ENCODE data around the gene RNF31.

Gene RNF31

DNA sequence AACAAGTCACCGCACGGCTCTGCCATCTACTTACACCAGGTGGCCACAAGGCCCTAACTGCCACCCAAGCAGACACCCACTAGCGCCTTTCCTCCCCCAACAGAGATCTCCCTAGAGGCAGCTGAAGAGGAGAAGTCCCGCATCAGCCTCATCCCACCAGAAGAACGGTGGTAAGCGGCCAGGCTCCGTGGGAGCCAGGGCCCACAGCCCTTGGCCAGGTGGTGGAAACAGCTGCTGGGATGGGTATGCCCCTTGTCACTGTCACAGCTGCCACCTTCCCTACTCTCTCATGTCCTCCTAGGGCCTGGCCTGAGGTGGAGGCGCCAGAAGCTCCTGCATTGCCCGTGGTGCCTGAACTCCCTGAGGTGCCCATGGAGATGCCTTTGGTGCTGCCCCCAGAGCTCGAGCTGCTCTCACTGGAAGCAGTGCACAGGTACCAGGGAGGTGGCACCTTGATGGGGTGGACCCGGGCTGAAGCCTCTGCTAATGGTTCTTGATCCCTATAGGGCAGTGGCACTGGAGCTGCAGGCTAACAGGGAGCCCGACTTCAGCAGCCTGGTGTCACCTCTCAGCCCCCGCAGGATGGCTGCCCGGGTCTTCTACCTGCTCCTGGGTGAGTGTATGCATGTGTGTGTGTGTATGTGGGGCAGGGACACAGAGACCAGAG, 32.1 kb downstream of the RNF31 start:
- no peak for DNase-seq (ENCODE audit: low read depth, low spot score)
- ChIA-PET POLR2A (interaction anchor here (0.8 kb wide), 1 partner anchor 16 kb away, joined by 4 read pairs; no protein-coding TSS in a partner anchor), CTCF (interaction anchor here (1.1 to 3.3 kb wide), 2 partner anchors 18 to 117 kb away, joined by 3 to 18 read pairs; partner anchors contain the start of gene IRF9)
- TF ChIP-seq, protein P1, sequence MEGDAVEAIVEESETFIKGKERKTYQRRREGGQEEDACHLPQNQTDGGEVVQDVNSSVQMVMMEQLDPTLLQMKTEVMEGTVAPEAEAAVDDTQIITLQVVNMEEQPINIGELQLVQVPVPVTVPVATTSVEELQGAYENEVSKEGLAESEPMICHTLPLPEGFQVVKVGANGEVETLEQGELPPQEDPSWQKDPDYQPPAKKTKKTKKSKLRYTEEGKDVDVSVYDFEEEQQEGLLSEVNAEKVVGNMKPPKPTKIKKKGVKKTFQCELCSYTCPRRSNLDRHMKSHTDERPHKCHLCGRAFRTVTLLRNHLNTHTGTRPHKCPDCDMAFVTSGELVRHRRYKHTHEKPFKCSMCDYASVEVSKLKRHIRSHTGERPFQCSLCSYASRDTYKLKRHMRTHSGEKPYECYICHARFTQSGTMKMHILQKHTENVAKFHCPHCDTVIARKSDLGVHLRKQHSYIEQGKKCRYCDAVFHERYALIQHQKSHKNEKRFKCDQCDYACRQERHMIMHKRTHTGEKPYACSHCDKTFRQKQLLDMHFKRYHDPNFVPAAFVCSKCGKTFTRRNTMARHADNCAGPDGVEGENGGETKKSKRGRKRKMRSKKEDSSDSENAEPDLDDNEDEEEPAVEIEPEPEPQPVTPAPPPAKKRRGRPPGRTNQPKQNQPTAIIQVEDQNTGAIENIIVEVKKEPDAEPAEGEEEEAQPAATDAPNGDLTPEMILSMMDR (IDR thresholded peaks at IDR 0.05; ENCODE audit: insufficient read depth, low read length, missing control alignments), result no peak
- no peak overlapping the region for H3K4me3 ChIP-seq (ENCODE audit: low read depth, low read length)

DNA sequence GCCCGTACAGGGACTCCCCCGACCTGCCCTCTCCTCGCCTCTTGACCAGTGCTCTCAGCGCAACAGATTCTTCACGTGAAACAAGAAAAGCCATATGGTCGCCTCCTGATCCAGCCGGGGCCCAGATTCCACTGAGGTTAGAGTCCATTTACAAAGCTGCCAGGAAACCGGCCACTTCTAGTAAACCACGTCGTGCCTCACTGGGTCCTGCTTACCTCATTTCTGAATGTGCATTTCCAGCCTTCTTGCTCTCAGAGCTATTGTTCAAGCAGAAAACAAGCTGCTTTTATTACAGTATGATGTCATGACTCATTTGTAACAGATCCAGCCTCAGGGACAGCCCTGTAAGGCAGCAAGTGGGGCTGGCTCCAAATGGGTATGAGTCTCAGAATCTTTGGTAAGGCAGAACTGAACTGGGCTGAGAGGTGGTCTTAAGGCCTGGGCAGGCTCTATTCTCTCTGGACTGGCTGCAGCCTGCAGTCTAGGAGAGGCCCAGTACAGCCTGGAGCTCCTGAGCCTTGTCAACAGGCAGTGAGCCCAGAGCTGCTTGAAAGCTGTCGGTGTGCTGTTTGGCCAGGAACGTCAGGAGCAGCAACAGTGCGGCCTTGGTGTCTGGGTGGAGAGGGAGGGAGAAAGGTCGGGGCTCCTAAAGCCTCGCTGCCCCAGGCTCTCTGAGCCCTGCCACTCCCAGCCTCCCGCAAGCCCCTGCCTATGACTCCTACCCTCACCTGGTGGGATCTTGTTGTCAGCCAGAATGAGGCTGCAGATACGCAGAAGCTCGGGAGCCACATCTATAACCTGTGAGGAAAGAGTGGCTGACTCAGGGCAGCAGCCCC, 32.9 kb downstream of the RNF31 start:
- ChIA-PET CTCF (interaction anchor here (3.3 kb wide), 1 partner anchor 19 kb away, joined by 18 read pairs; the partner anchor contains the start of gene IRF9), POLR2A (interaction anchor here (0.8 kb wide), 1 partner anchor 16 kb away, joined by 4 read pairs; no protein-coding TSS in a partner anchor)
- no peak overlapping the region for H3K4me3 ChIP-seq (ENCODE audit: low read depth, low read length)
- TF ChIP-seq, protein P1 (IDR thresholded peaks at IDR 0.05; ENCODE audit: insufficient read depth, low read length, missing control alignments), result no peak
- DNase-seq (ENCODE audit: low read depth, low spot score), result peak; percentile 21

DNA sequence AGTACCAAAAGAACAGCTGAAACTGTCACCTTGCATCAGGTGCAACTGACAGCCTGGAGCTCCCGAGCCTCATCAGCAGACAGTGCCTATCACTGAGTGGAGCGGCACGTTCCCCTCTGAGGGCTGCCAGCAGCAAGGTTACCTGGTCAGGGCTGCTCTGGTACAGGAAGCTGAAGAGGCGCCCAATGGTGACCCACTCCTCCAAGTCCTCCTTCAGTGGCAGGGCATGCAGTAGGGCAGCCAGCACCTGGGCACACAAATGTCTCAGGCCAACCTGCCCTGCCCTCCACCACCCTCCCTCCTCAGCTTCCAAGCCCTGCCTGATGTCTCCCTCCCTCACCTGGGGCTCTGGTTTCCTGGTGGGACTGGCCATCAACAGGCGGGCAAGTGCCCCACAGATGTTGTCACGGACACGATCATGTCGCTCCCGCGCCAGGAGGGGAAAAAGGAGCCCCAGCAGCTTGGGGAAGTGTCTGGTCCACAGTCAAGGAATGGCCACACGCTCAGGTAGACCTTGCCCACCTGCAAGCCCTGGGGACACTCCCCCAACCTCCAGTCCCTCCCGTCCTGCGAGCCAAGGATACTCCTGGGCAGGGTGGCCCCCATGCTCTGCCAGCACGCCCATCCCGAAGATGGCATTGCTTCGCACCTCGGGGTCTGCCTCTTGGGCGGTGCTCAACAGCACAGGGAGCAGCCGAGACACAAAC, 34.2 kb downstream of the RNF31 start:
- POLR2A ChIA-PET, result interaction anchor here (0.6 to 0.9 kb wide), 3 partner anchors 8 to 19 kb away, joined by 3 to 4 read pairs (median 4); partner anchors contain the start of gene TM9SF1

DNA sequence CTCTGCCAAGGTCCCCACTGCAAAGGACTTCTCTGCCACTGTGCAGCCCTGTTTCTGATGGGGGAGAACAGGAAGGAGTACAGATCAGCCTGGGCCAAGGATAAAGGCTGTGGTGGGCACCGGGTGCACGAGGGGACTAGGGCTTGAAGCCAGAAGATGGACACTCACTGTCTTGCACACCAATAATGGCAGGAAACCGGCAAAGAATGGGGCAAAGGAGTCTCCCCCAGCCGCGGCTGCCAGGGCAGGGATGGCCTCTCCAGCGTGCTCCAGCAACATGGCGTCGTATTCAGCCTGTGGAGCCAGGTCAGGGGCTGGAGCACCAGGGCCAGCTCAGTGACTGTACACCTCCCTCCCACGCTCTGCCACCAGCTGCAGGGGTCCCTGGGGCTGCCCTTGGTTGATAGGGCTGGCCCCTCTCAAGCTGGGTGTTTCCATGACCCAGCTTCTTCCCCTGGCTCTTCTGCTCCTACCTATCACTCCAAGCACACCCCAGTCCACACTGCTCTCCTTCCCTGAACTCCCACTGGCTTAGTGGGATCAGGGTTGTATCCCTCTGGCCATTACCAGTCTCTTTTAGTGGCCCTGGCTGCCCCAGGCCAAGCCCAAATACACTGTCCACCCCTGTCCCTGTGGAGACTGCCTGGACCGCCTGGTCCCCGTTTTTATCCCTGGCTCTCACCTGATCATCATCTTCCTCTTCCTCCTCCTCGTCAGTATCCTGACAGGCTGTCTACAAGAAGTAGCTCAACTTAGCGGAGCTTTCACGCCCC, 35.0 kb downstream of the RNF31 start:
- H3K4me3 ChIP-seq (ENCODE audit: low read depth, low read length), result no peak overlapping the region
- ChIA-PET POLR2A (interaction anchor here (0.9 kb wide), 1 partner anchor 9 kb away, joined by 4 read pairs; no protein-coding TSS in a partner anchor), CTCF (interaction anchor here (1.1 to 7.5 kb wide), 2 partner anchors 21 to 115 kb away, joined by 4 to 60 read pairs; partner anchors contain the start of gene IRF9)
- TF ChIP-seq, protein P1 (IDR thresholded peaks at IDR 0.05; ENCODE audit: insufficient read depth, low read length, missing control alignments), result no peak
- no peak for DNase-seq (ENCODE audit: low read depth, low spot score)

More for the DNA sequence above, 34.2 kb downstream of the RNF31 start:
- H3K4me3 ChIP-seq (ENCODE audit: low read depth, low read length), result no peak overlapping the region
- CTCF ChIA-PET, result interaction anchor here (1.0 to 3.3 kb wide), 3 partner anchors 21 to 123 kb away, joined by 3 to 18 read pairs (median 4); partner anchors contain the start of gene IRF9
- no peak for DNase-seq (ENCODE audit: low read depth, low spot score)
- TF ChIP-seq, protein P1 (IDR thresholded peaks at IDR 0.05; ENCODE audit: insufficient read depth, low read length, missing control alignments), result no peak

DNA sequence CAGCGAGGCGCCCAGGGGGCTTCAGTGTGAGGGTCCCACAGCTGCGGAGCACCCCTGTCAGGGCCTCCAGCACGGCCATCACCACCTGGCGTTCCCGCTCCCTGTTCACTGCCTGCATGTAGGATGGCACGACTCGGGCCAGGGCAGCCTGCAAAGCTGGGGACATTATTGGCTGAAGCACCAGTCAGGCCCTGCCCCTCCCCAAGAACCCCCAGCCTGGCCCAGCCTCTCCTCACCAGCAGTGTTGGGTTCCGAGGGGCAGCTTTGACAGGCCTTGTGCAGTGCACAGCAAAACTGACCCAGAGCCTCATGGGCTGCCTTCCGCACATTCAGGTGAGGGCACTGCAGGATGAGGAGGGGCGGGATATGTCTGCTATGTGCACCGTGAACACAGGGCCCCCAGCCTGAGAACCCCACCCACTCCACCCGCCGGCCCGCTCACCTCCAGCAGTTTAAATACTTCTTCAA, 35.8 kb downstream of the RNF31 start:
- ChIA-PET POLR2A (no interaction called here), CTCF (interaction anchor here (1.1 to 7.5 kb wide), 2 partner anchors 22 to 115 kb away, joined by 4 to 60 read pairs; partner anchors contain the start of gene IRF9)
- H3K4me3 ChIP-seq (ENCODE audit: low read depth, low read length), result no peak overlapping the region
- no peak for DNase-seq (ENCODE audit: low read depth, low spot score)
- TF ChIP-seq, protein P1 (IDR thresholded peaks at IDR 0.05; ENCODE audit: insufficient read depth, low read length, missing control alignments), result no peak
